K562 (cell line): ENCODE measurements around the gene ADAMTS10. TPM values are rescaled to one million over a fixed set of nuclear protein-coding genes. Genes with fewer than 3 reads are reported as not detected.

Experiments
- HMGN3 ChIP-seq: IDR thresholded peaks from 2 replicates; pipeline ENCODE4 v1.6.1; 2011; ENCODE audit warnings: borderline replicate concordance, low read depth, mild to moderate bottlenecking, mixed read lengths, low read length; ENCODE audit not compliant: insufficient read length; ENCODE audit errors: extremely low read depth
- KHSRP ChIP-seq: fragments of 450-650 bp; IDR thresholded peaks from 2 replicates; pipeline ENCODE4 v1.6.1; 2017
- PHF8 ChIP-seq: fragments of 200-600 bp; sonication (generic); IDR thresholded peaks from 2 replicates; pipeline ENCODE4 v1.6.1; 2012; ENCODE audit warnings: mixed run types, mild to moderate bottlenecking, inconsistent platforms, low read length, moderate library complexity, borderline replicate concordance
- REST ChIP-seq, 2 experiments: fragments of 450-650 bp; formaldehyde crosslinking in 1 of 2; IDR thresholded peaks; 2 replicates each; pipeline versions ENCODE4 v1.4.0 to v1.6.1; 2014 to 2020; ENCODE audit warnings: mild to moderate bottlenecking in 2 of 2, borderline replicate concordance in 1 of 2, low read depth in 1 of 2
- ZBTB7A ChIP-seq: IDR thresholded peaks from 2 replicates; pipeline ENCODE4 v1.6.1; 2011; ENCODE audit warnings: low read depth, mild to moderate bottlenecking, low read length, moderate library complexity, borderline replicate concordance; ENCODE audit not compliant: control insufficient read depth
- ZNF23 ChIP-seq: fragments of 250-450 bp; sonication (Bioruptor Pico); IDR thresholded peaks from 2 replicates; pipeline ENCODE4 v1.4.0; 2020; ENCODE audit warnings: mild to moderate bottlenecking
- ZNF79 ChIP-seq: fragments of 250-450 bp; sonication (Bioruptor Pico); IDR thresholded peaks from 2 replicates; pipeline ENCODE4 v1.4.0; 2020; ENCODE audit warnings: low read depth, mild to moderate bottlenecking, moderate library complexity
- polyA plus RNA-seq, 8 experiments: library from polyadenylated mRNA; depleted of rRNA in 4 of 8; stranded (reverse) in 5 of 8; unstranded in 3 of 8; fragments of >200 nt; fragmentation: Nextera tagmentation in 2 of 8; fragmentation: Illumina TruSeq in 1 of 8; extraction: Ambion mirVana in 2 of 8; extraction: Trizol in 1 of 8; gene quantifications; 2 replicates each; pipeline versions ENCODE4 v1.2.1 to v1.2.3, GENCODE V29; 2011 to 2014; ENCODE audit warnings: inconsistent platforms in 1 of 8, missing spikeins in 1 of 8
- total RNA-seq, 7 experiments: library from RNA; depleted of rRNA in 6 of 7; stranded (reverse); fragments of >200 nt in 6 of 7; fragmentation: Illumina TruSeq in 2 of 7; extraction: Trizol in 2 of 7; gene quantifications; 2 replicates each; pipeline versions ENCODE4 v1.2.1 to v1.2.3, GENCODE V29; 2011 to 2021; ENCODE audit warnings: low replicate concordance in 1 of 7
- TF ChIP-seq, protein P1 (sequence below), 2 experiments: IDR thresholded peaks; 2 replicates each; pipeline ENCODE4 v1.6.1; 2012; ENCODE audit warnings: improper control_type of control experiment in 2 of 2, low read depth in 2 of 2, low read length in 2 of 2, borderline replicate concordance in 1 of 2
- TF ChIP-seq, protein P2 (sequence below): IDR thresholded peaks from 2 replicates; pipeline ENCODE4 v1.6.1; 2011; ENCODE audit warnings: borderline replicate concordance, low read depth, mild to moderate bottlenecking, moderate library complexity, low read length; ENCODE audit not compliant: insufficient read depth, poor library complexity, severe bottlenecking
- TF ChIP-seq, protein P3 (sequence below): IDR thresholded peaks from 2 replicates; pipeline ENCODE4 v1.6.1; 2016; ENCODE audit warnings: missing genetic modification characterization, missing compliant biosample characterization

Gene ADAMTS10
- total and polyA plus RNA-seq, 9 of the 15 experiments (the other 6 are each of a cell fraction or from before 2014, with no cell fraction given), result 0.33 to 1.8 (median 0.57) TPM; not detected in 4

- TF ChIP-seq, protein P1, sequence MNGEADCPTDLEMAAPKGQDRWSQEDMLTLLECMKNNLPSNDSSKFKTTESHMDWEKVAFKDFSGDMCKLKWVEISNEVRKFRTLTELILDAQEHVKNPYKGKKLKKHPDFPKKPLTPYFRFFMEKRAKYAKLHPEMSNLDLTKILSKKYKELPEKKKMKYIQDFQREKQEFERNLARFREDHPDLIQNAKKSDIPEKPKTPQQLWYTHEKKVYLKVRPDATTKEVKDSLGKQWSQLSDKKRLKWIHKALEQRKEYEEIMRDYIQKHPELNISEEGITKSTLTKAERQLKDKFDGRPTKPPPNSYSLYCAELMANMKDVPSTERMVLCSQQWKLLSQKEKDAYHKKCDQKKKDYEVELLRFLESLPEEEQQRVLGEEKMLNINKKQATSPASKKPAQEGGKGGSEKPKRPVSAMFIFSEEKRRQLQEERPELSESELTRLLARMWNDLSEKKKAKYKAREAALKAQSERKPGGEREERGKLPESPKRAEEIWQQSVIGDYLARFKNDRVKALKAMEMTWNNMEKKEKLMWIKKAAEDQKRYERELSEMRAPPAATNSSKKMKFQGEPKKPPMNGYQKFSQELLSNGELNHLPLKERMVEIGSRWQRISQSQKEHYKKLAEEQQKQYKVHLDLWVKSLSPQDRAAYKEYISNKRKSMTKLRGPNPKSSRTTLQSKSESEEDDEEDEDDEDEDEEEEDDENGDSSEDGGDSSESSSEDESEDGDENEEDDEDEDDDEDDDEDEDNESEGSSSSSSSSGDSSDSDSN (IDR thresholded peaks at IDR 0.05; ENCODE audit: borderline replicate concordance in 1 of 2, low read depth in 2 of 2, low read length in 2 of 2), result 0 out of 4 replicates have a peak, but pooled peaks have one; percentile 19 to 26
- TF ChIP-seq, protein P2, sequence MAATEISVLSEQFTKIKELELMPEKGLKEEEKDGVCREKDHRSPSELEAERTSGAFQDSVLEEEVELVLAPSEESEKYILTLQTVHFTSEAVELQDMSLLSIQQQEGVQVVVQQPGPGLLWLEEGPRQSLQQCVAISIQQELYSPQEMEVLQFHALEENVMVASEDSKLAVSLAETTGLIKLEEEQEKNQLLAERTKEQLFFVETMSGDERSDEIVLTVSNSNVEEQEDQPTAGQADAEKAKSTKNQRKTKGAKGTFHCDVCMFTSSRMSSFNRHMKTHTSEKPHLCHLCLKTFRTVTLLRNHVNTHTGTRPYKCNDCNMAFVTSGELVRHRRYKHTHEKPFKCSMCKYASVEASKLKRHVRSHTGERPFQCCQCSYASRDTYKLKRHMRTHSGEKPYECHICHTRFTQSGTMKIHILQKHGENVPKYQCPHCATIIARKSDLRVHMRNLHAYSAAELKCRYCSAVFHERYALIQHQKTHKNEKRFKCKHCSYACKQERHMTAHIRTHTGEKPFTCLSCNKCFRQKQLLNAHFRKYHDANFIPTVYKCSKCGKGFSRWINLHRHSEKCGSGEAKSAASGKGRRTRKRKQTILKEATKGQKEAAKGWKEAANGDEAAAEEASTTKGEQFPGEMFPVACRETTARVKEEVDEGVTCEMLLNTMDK, result peak; percentile 25
- TF ChIP-seq KHSRP (no peak), ZNF23 (CRISPR knock-in tag) (no peak), REST (IDR thresholded peaks at IDR 0.05; ENCODE audit: borderline replicate concordance) (peak; percentile 13; the same call in 1 of the 2 replicates), REST (CRISPR knock-in tag; IDR thresholded peaks at IDR 0.05; ENCODE audit: low read depth) (no peak), PHF8 (peak; percentile 25; the same call in 1 of the 2 replicates), HMGN3 (no peak), ZBTB7A (0 out of 2 replicates have a peak, but pooled peaks have one; percentile 34), ZNF79 (CRISPR knock-in tag) (no peak)
- TF ChIP-seq, protein P3, sequence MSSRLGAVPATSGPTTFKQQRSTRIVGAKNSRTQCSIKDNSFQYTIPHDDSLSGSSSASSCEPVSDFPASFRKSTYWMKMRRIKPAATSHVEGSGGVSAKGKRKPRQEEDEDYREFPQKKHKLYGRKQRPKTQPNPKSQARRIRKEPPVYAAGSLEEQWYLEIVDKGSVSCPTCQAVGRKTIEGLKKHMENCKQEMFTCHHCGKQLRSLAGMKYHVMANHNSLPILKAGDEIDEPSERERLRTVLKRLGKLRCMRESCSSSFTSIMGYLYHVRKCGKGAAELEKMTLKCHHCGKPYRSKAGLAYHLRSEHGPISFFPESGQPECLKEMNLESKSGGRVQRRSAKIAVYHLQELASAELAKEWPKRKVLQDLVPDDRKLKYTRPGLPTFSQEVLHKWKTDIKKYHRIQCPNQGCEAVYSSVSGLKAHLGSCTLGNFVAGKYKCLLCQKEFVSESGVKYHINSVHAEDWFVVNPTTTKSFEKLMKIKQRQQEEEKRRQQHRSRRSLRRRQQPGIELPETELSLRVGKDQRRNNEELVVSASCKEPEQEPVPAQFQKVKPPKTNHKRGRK (tag), result no peak
Observed at GRCh38 chr19:8609279-8610040, 1.1 kb downstream of the ADAMTS10 start (continued).
